Measurements from ENCODE around the gene AIRE.
"Not testable (repeated sequence)": the region's sequence is repeated elsewhere in the genome, so short reads cannot be mapped to it uniquely, and the experiment has no call there.

AIRE gene

DNA sequence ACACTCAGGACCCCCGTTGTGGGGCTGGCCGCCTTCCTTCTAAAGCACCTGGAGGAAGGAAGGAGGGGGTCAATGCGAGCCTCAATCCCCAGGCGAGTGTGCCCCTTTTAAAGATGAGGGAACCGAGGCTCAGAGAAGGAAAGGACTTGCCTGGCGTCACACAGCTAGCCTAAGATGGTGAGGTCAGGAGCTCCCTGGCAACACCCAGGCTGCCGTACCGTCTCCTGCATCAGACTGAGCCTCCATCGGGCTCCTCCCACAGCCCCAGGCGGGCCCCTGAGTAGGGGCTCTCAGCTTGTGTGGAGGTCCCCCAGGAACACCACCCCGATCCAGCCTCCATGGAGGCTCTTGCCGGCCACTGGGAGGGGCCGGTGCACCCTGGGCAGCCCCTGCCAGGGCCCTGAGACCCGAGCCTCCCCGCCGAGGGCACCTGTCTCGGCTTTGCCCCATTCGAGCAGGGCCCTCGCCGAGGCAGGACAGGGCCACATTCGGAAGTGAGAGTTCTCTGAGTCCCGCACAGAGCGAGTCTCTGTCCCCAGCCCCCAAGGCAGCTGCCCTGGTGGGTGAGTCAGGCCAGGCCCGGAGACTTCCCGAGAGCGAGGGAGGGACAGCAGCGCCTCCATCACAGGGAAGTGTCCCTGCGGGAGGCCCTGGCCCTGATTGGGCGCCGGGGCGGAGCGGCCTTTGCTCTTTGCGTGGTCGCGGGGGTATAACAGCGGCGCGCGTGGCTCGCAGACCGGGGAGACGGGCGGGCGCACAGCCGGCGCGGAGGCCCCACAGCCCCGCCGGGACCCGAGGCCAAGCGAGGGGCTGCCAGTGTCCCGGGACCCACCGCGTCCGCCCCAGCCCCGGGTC lies at the start of gene AIRE:
Gene AIRE, plus strand, starts transcription at position 739 of the 855 bp plus-strand sequence. CDS start 131 bp downstream, outside the sequence.
- TF ChIP-seq, protein P1, sequence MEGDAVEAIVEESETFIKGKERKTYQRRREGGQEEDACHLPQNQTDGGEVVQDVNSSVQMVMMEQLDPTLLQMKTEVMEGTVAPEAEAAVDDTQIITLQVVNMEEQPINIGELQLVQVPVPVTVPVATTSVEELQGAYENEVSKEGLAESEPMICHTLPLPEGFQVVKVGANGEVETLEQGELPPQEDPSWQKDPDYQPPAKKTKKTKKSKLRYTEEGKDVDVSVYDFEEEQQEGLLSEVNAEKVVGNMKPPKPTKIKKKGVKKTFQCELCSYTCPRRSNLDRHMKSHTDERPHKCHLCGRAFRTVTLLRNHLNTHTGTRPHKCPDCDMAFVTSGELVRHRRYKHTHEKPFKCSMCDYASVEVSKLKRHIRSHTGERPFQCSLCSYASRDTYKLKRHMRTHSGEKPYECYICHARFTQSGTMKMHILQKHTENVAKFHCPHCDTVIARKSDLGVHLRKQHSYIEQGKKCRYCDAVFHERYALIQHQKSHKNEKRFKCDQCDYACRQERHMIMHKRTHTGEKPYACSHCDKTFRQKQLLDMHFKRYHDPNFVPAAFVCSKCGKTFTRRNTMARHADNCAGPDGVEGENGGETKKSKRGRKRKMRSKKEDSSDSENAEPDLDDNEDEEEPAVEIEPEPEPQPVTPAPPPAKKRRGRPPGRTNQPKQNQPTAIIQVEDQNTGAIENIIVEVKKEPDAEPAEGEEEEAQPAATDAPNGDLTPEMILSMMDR (IDR thresholded peaks at IDR 0.05; ENCODE audit: low read depth, low read length), result no peak
- DNase-seq (ENCODE audit: extremely low read depth, low read depth), result no peak

DNA sequence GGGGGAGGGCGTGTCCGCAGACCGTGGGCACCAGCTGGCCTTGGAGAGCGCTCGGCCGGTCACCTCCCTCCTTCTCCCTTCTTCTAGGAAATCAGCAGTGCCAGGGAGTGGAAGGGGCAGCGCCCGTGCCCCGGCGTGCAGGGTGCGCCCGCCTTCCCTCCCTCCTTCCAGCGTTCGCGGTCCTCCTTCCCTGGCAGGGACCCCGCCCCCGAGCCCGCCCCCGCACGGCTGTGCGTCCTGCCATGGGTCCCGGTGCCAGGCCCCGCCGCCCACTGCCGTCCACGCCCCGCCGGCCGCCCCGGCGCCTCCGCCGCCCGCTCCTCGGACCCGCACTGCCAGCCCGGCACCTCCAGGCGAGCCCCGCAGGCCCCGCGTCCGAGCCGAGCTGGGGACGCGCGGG lies 45.3 kb upstream of the AIRE start:
- DNase-seq (ENCODE audit: extremely low read depth, low read depth), result not testable (repeated sequence)

DNA sequence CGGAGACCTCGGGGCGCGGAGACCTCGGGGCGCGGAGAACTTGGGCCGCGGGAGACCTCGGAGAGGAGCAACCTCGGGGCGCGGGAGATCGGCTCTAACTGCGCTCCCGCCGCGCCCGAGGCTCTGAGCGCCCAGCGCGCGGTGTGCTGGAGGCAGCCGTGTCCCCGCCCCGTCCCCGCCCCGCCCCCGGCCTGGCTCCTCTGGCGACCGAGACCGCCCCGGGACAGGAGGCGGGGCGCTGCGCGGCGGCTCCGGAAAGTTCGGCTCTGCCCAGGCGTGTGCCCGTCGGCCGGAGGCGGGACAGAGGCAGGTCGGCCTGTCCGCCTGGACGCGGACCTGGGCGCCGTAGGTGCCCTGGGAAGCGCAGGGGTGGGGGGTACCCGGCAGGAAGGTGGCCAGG lies 44.8 kb upstream of the AIRE start, which contains the start of gene ICOSLG:
Gene ICOSLG, minus strand, starts transcription at position 102 of the 400 bp plus-strand sequence. CDS start 126 bp downstream, outside the sequence.
- not testable (repeated sequence) for DNase-seq (ENCODE audit: extremely low read depth, low read depth)

DNA sequence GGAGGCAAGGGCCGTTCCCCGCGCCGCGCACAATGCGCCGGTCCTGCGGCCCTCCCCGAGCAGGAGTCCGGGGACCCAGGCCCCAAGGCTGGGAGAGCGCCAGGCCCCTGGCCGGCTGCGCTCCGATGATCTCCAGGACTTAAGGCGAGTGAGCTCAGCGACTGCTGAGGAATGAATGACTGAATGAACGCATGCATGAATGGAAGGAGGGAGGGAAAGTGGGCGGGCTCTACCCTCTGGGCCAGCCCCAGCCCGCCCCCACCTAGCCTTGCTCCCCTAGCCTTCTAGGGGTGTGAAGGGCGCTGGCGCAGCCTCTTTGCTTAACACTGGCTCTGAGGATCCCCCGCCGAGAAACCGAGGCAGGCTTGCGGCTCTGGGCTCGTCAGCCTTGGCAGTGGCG lies 44.4 kb upstream of the AIRE start:
- not testable (repeated sequence) for DNase-seq (ENCODE audit: extremely low read depth, low read depth)

DNA sequence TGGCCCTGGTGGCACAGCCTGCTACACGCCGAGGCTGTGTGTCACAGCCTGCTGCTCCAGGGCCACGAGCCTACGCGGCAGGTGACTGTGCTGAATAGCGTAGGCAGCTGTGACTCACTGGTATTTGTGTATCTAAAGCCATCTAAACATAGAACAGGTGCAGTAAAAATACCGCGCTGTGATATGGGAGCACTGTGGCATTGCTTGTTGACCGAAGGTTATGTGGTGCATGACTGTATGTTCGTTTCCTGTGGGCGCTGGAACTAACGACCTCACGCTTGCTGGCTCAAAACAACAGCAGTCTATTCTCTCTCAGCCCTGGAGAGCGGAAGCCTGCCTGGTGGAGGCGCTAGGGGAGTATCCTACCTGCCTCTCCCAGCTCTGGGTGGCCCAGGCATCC lies 41.7 kb upstream of the AIRE start:
- not testable (repeated sequence) for DNase-seq (ENCODE audit: extremely low read depth, low read depth)

DNA sequence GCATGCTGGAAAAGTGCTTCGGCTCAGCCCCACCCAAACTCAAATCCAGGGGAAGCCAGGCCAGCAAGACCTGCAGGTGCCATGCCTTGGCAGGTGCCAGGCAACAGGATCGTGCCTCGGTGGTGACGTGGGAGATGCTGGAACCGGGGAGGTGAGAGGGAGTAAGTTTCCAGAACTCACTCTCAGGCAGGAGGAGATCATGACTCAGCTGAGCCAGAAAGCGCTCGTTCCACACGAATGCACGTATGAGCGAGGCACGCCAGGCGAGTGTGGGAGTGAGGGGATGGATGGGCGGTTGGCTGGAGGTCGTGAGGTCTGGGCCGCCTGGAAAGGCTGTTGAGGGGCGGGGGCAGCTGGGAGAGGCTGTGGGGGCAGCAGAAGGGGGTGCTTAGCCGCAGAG lies 37.8 kb upstream of the AIRE start:
- not testable (repeated sequence) for DNase-seq (ENCODE audit: extremely low read depth, low read depth)

DNA sequence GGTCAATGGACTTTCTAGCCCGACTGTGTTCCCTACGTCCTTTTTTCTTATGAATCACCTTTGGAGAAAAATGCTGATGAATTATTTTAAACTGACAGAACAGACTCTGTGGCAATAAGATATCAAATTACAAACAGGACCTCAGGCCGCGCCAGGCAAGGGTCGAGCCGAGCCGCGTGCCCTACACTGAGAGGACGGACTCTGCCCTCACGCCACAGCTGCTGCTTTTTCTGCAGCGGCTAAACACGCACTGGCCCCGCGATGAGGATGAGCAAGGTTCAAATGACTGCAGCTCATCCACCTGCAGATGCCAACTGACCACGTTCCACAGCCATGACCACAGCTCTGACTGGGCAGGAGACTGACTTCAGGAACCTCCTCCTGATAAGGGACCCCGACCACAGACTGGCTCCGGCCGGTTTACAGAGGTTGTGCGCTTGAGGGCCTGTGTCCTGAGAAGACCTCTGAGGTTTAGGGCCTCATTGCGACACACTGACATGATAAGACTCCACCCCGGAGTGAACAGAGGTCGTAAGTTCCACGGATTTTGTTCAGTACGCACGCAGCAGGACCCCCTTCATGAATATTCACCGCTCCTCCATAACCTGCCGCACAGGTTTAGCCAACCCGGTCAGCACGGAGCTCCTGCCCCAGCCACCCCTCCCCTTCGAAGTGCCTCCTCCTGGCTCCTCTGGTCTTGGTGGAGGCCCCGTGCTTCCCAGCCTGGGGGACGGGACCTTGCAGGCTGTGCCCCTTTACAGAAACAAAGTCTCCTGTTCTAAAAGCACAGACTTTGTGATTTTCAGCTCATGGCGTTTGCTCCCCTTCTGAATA lies 36.3 kb upstream of the AIRE start:
- DNase-seq (ENCODE audit: extremely low read depth, low read depth), result not testable (repeated sequence)

DNA sequence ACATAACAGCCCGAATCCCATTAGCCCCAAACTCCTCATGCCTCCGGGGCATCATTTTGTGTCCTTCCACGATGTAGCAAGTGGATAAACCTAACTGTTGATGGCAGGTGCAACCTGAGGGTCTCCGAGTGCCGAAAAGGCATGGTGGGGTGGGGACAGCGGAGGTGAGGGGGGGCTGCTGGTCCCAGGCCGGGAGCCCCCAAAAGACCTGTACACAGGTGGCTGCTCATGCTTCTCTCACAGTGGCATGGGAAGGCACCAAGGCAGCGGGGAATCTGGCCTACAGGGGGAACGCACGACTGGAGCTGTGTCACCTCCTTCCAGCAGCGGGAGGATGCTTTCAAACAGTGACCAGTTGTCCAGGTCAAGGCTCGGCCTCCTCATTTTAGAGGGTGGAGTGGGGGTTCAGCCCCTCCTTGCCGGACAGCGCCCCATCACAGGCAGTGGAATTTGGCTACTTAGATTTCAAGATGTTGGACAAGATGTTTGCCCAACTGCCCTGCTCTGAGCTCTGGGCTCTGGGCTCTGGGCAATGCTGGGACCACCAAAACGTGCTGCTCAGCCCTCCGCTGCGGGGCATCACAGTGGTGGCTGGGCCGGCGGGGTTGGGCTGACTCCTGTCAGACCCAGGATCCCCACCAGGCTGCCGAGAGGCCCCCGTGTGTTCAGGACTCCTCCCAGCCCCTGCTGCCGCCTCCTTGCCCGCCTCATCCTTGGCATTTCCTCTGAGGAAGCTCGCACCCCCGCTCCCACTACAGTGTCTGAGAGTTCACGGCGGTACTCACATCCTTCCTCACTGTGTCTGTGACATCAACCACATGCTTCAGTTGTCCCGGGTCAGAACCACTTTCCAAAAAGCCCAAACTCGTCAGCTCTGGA lies 31.6 kb upstream of the AIRE start:
- DNase-seq (ENCODE audit: extremely low read depth, low read depth), result no peak
- TF ChIP-seq, protein P1 (IDR thresholded peaks at IDR 0.05; ENCODE audit: low read depth, low read length), result no peak

DNA sequence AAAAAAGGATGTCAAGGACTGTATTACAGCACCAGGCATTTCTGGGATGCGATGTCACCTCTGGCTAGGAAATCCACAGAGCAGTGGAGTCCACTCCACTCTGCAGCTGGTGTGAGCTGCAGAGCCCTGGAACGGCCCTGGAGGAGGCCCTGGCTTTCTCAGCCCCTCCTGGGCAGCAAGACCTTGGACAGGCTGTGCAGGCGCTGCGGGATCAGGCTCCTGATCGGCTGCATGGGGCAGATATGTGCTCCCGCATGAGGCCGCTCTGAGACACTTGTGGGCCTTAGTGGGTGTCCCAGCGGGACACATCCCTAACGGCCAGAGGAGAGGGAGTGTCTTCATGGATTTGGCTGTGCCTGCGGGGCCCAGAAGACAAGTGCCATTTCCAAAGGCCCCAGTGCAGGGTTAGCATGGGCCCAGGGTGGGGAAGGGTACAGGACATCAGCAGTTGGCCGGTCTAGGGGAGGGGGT lies 30.1 kb upstream of the AIRE start:
- TF ChIP-seq, protein P1 (IDR thresholded peaks at IDR 0.05; ENCODE audit: low read depth, low read length), result no peak
- no peak for DNase-seq (ENCODE audit: extremely low read depth, low read depth)

DNA sequence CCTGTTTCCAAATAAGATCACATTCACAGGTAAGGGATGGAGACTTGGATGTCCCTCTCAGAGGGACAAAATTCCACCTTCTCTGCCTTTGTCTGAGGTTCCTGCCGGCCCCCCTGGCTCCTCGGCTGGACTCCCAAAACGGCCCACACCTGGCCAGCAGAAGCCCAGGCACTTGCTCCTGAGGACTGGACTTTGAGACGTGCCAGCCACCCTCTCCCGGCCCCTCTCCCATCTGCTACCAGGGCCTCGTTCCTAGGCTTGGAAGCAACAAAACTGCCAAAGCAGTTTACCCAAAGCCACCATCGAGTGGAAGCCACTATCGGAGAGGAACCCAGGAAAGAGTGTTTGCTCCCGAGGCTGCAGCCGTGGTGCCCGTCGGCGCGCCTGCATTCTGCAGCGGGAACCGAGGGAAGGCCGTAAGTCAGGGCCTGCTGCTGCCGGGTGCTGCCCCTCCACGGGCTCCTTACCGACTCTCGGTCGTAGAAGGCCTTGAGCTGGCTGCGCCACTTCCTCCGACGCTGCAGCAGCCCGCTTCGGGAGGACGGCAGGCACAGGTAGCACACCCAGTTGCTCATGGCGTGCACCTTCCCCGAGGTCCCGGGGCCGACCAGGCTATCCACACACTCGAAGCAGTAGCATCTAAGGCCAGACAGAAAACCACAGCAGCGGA lies 27.5 kb upstream of the AIRE start:
- TF ChIP-seq, protein P1 (IDR thresholded peaks at IDR 0.05; ENCODE audit: low read depth, low read length), result no peak
- no peak for DNase-seq (ENCODE audit: extremely low read depth, low read depth)

All from AG09319 (cell line).